HG02943 (cell line): ENCODE measurements around the gene GSAP.

Source experiments
- ATAC-seq: cut with Tn5 transposase; IDR thresholded peaks from one replicate; pipeline ENCODE4 v1.9.1; 2021; ENCODE audit warnings: mild to moderate bottlenecking, low read depth, moderate library complexity; ENCODE audit not compliant: unreplicated experiment

Gene GSAP

GRCh38 chr7:77439572-77439971, 23.4 kb upstream of the GSAP start:
- no peak for ATAC-seq

GRCh38 chr7:77438131-77438530, 22.0 kb upstream of the GSAP start:
- ATAC-seq: no peak

- ATAC-seq: no peak
Observed at GRCh38 chr7:77434570-77435275, 18.6 kb upstream of the GSAP start.

- no peak for ATAC-seq
Observed at GRCh38 chr7:77433901-77434300, 17.8 kb upstream of the GSAP start.

- ATAC-seq: no peak
Observed at GRCh38 chr7:77430927-77431326, 14.8 kb upstream of the GSAP start.

GRCh38 chr7:77428777-77429231, 12.7 kb upstream of the GSAP start:
- ATAC-seq: no peak

- ATAC-seq: no peak
Observed at GRCh38 chr7:77427996-77428603, 12.0 kb upstream of the GSAP start.

GRCh38 chr7:77426521-77427051, 10.4 kb upstream of the GSAP start:
- ATAC-seq: no peak

- ATAC-seq: peak; percentile 71
Observed at GRCh38 chr7:77426052-77426404, 9.9 kb upstream of the GSAP start.

GRCh38 chr7:77425101-77426051, 9.2 kb upstream of the GSAP start:
- no peak for ATAC-seq

- ATAC-seq: no peak
Observed at GRCh38 chr7:77422500-77422899, 6.4 kb upstream of the GSAP start.

- no peak for ATAC-seq
Observed at GRCh38 chr7:77420986-77421672, 5.0 kb upstream of the GSAP start.

GRCh38 chr7:77420438-77420837, 4.3 kb upstream of the GSAP start:
- no peak for ATAC-seq

- no peak for ATAC-seq
Observed at GRCh38 chr7:77419102-77419501, 3.0 kb upstream of the GSAP start.

GRCh38 chr7:77417801-77418200, 1.7 kb upstream of the GSAP start:
- ATAC-seq: no peak

- ATAC-seq: peak; percentile 21
Observed at GRCh38 chr7:77416621-77417371, 647 bp upstream of the GSAP start.

- ATAC-seq: peak; percentile 32
Observed at GRCh38 chr7:77415476-77415822, 700 bp downstream of the GSAP start.

GRCh38 chr7:77413861-77414424, 2.2 kb downstream of the GSAP start:
- ATAC-seq: no peak

- no peak for ATAC-seq
Observed at GRCh38 chr7:77413128-77413527, 3.0 kb downstream of the GSAP start.
